Transverse colon (tissue), 4 donors: Measurements from ENCODE around the gene AKT3. TPM values are rescaled to one million over a fixed set of nuclear protein-coding genes. Genes with fewer than 3 reads are reported as not detected.

Source experiments
- DNase-seq: peaks from one replicate; pipeline ENCODE4 v3.0.0-alpha.2; 2019
- H3K27ac ChIP-seq, 4 donors: fragments of 200-600 bp; sonication (generic); 2 replicates each; pipeline ENCODE4 v1.5.1; 2016 to 2018; ENCODE audit warnings: inconsistent platforms in 4 of 4
- H3K27me3 ChIP-seq: fragments of 200-600 bp; sonication (generic); 2 replicates; pipeline ENCODE4 v1.5.1; 2017; ENCODE audit warnings: inconsistent platforms
- H3K36me3 ChIP-seq, 4 donors: fragments of 200-600 bp; sonication (generic); 2 replicates each; pipeline ENCODE4 v1.5.1; 2017 to 2019; ENCODE audit warnings: inconsistent platforms in 4 of 4
- H3K4me1 ChIP-seq, 4 donors: fragments of 200-600 bp; sonication (generic); 2 replicates each; pipeline ENCODE4 v1.5.1; 2017 to 2020; ENCODE audit warnings: inconsistent platforms in 4 of 4
- H3K4me3 ChIP-seq, 4 donors: fragments of 200-600 bp; sonication (generic); 1 replicate in 1 of 4; 2 replicates in 3 of 4; pipeline versions ENCODE4 v1.5.1 to v1.6.1; 2017 to 2019; ENCODE audit warnings: inconsistent platforms in 4 of 4
- H3K9me3 ChIP-seq, 2 donors: fragments of 200-600 bp; sonication (generic); 2 replicates each; pipeline ENCODE4 v1.5.1; 2017 to 2019; ENCODE audit warnings: inconsistent platforms in 2 of 2
- EP300 ChIP-seq: sonication (generic); formaldehyde crosslinking; IDR thresholded peaks from one replicate; pipeline ENCODE4 v1.6.1; 2017; ENCODE audit warnings: antibody characterized with exemption, low read depth
- POLR2A ChIP-seq: fragments of 450-650 bp; IDR thresholded peaks from one replicate; pipeline ENCODE4 v1.6.1; 2016; ENCODE audit warnings: antibody characterized with exemption, mild to moderate bottlenecking, moderate library complexity
- POLR2AphosphoS5 ChIP-seq, 3 donors: sonication (generic); formaldehyde crosslinking; IDR thresholded peaks; one replicate each; pipeline ENCODE4 v1.6.1; 2016; ENCODE audit warnings: antibody characterized with exemption in 3 of 3
- WGBS, 2 donors: methylation state at CpG; one replicate each; pipeline ENCODE4 v1.1.5; 2018; ENCODE audit warnings: low coverage in 1 of 2; 5-methylcytosine and 5-hydroxymethylcytosine counted together
- in situ Hi-C, 4 donors: fragments of 200-750 bp; cut with MboI; loops; one replicate each; pipeline versions ENCODE4 v1.15.0 to v1.15.1; 2017; ENCODE audit warnings: low sequenced_read_pairs in 3 of 4, low pct_ligation_motif_present in 1 of 4, low pct_unique_long_range_greater_than_20kb in 1 of 4
- intact Hi-C: fragments of 100-400 bp; cut with DNase I; formaldehyde crosslinking; loops from one replicate; pipeline ENCODE4 v1.15.1; 2023; ENCODE audit warnings: low total_unique reads
- total RNA-seq, 4 donors: library from RNA; depleted of rRNA; stranded (reverse); fragments of >200 nt; gene quantifications; one replicate each; pipeline ENCODE4 v1.1.0, GENCODE V29; 2016
- TF ChIP-seq, protein P1 (sequence below), 5 experiments: fragments of 200-600 bp in 3 of 5; fragments of 450-650 bp in 2 of 5; sonication (generic) in 3 of 5; IDR thresholded peaks; 1 replicate in 2 of 5; 2 replicates in 3 of 5; pipeline ENCODE4 v1.5.1; 2016 to 2017; ENCODE audit warnings: antibody characterized with exemption in 5 of 5, inconsistent platforms in 3 of 5, mild to moderate bottlenecking in 2 of 5, moderate library complexity in 1 of 5

The AKT3 gene
- total RNA-seq, 4 donors from 2014 or later = 9.8 to 27.2 (median 19.4) TPM

DNA sequence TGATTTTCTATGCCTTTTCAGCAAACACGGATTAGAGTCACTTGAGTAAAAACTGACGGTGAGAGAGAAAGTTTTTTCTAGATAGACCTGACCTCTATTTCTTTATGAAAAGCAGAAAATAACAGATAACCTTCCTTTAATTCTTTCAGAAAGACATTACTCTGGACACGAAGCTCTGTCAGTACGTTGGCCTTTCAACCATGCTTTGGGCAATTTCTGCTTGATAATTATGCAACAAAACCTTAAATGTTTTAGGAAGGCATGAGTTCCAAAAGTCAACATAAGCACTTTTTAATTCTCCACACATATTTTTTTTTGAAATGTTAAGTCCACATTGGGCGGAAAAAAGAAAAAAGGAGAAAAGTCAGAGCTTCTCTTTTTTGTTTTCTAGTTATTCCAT, 137.8 kb downstream of the AKT3 start:
- DNase-seq = no peak
- Histone ChIP-seq H3K27ac (no peak overlapping the region), H3K36me3 (no peaks in the 10 kb centered on the region), H3K4me1 (peaks cover 0 to 31% (median 6%) of the 10 kb centered on the region in 4 donors), H3K27me3 (no peaks in the 10 kb centered on the region), H3K9me3 (no peaks in the 10 kb centered on the region), H3K4me3 (no peak overlapping the region)
- TF ChIP-seq EP300 (no peak), POLR2A (no peak), POLR2AphosphoS5 (IDR thresholded peaks at IDR 0.05) (no peak)
- TF ChIP-seq, protein P1, sequence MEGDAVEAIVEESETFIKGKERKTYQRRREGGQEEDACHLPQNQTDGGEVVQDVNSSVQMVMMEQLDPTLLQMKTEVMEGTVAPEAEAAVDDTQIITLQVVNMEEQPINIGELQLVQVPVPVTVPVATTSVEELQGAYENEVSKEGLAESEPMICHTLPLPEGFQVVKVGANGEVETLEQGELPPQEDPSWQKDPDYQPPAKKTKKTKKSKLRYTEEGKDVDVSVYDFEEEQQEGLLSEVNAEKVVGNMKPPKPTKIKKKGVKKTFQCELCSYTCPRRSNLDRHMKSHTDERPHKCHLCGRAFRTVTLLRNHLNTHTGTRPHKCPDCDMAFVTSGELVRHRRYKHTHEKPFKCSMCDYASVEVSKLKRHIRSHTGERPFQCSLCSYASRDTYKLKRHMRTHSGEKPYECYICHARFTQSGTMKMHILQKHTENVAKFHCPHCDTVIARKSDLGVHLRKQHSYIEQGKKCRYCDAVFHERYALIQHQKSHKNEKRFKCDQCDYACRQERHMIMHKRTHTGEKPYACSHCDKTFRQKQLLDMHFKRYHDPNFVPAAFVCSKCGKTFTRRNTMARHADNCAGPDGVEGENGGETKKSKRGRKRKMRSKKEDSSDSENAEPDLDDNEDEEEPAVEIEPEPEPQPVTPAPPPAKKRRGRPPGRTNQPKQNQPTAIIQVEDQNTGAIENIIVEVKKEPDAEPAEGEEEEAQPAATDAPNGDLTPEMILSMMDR (IDR thresholded peaks at IDR 0.05) = no peak
- WGBS, 2 donors = 78 to 81% methylated on average over 5 of the region's 5 CpGs
- intact Hi-C loops = no loop called here
- in situ Hi-C loops = no loop called here

- TF ChIP-seq EP300 (no peak), POLR2AphosphoS5 (IDR thresholded peaks at IDR 0.05) (no peak), POLR2A (no peak)
- TF ChIP-seq, protein P1 (IDR thresholded peaks at IDR 0.05) = no peak
- in situ Hi-C loops (no loop called here), intact Hi-C loops (no loop called here)
- WGBS, 2 donors = 75 to 77% methylated on average over 4 of the region's 4 CpGs
- H3K4me1 ChIP-seq = peaks cover 0 to 26% (median 6%) of the 10 kb centered on the region in 4 donors
- no peak for DNase-seq
- H3K27me3 ChIP-seq = no peaks in the 10 kb centered on the region
- no peaks in the 10 kb centered on the region for H3K36me3 ChIP-seq
- H3K27ac ChIP-seq = no peak overlapping the region
- no peaks in the 10 kb centered on the region for H3K9me3 ChIP-seq
- no peak overlapping the region for H3K4me3 ChIP-seq
These were observed 139.6 kb downstream of the AKT3 start for GRCh38 chr1:243710467-243710866.

DNA sequence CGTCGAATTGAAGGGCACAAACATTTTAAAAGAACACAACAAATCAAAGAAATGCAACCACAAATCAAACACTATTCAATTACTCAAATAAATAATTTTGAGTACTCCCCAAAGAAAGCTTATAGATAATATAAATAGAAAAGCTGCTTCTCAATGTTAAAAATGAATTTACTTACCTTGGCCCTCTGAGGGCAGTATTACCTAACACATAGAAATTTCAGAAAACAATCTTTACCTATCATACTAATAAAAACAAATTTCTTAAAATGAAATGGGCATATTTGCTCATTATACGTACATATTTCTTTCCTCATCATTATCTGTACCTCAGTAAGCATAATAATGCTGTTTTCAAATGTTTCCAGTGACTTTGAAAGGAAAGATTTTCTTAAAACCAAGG, 141.8 kb downstream of the AKT3 start:
- TF ChIP-seq EP300 = no peak
- TF ChIP-seq, protein P1 (IDR thresholded peaks at IDR 0.05) = peak in 1 of 5 experiments; percentile 7

GRCh38 chr1:243706563-243706962, 143.5 kb downstream of the AKT3 start:
- DNase-seq = no peak
- in situ Hi-C loops = no loop called here
- WGBS, 2 donors = 85 to 90% methylated on average over 2 of the region's 2 CpGs
- Histone ChIP-seq H3K4me1 (no peaks in the 10 kb centered on the region), H3K27me3 (no peaks in the 10 kb centered on the region), H3K9me3 (no peaks in the 10 kb centered on the region), H3K4me3 (no peak overlapping the region), H3K36me3 (no peaks in the 10 kb centered on the region), H3K27ac (no peak overlapping the region)
- TF ChIP-seq, protein P1 (IDR thresholded peaks at IDR 0.05) = no peak
- TF ChIP-seq POLR2A (no peak), EP300 (no peak), POLR2AphosphoS5 (IDR thresholded peaks at IDR 0.05) (no peak)
- intact Hi-C loops = no loop called here

More for the DNA sequence above, 141.8 kb downstream of the AKT3 start:
- in situ Hi-C loops = no loop called here
- Histone ChIP-seq H3K27me3 (no peaks in the 10 kb centered on the region), H3K36me3 (no peaks in the 10 kb centered on the region), H3K4me3 (no peak overlapping the region), H3K27ac (no peak overlapping the region), H3K4me1 (peaks cover 0 to 12% (median 3%) of the 10 kb centered on the region in 4 donors), H3K9me3 (no peaks in the 10 kb centered on the region)
- DNase-seq = no peak
- intact Hi-C loops = no loop called here
- WGBS, 2 donors = 67 to 77% methylated on average over 3 of the region's 3 CpGs
